ENCODE data around the gene CNR1.
"Not testable (repeated sequence)": the region's sequence is repeated elsewhere in the genome, so short reads cannot be mapped to it uniquely, and the experiment has no call there.

The CNR1 gene

GRCh38 chr6:88165844-88166492 lies at the start of gene CNR1:
TSS of gene CNR1 (minus strand) at chr6:88166347. CDS start at chr6:88145274, 21,073 bp downstream.
- peak; percentile 22 for DNase-seq

GRCh38 chr6:88211446-88211845 lies 45.3 kb upstream of the CNR1 start:
- DNase-seq = no peak

DNA sequence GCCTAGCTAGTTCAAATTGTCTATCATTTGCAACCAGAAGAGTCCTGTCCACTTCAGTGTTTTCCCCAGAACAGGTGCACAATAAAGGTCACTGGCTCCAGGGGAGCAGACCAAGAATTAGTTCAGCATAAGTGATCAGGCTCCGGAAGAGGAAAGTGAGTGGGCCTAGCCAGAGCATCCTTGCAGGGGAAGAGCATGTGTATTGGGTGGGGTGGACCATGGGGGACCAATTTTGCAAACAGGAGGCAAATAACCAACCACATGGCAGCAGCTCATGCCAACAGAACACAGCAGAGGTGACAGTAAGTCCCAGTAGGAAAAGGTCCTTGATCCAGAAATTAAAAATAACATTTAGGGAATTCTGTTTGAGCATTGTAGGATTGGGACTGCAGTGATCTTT lies 43.2 kb upstream of the CNR1 start:
- DNase-seq = no peak

- no peak for DNase-seq
These were observed 42.6 kb upstream of the CNR1 start for GRCh38 chr6:88208726-88209125.

GRCh38 chr6:88201734-88202133 lies 35.6 kb upstream of the CNR1 start:
- DNase-seq = not testable (repeated sequence)

- no peak for DNase-seq
These were observed 18.8 kb upstream of the CNR1 start for GRCh38 chr6:88184921-88185320.

DNA sequence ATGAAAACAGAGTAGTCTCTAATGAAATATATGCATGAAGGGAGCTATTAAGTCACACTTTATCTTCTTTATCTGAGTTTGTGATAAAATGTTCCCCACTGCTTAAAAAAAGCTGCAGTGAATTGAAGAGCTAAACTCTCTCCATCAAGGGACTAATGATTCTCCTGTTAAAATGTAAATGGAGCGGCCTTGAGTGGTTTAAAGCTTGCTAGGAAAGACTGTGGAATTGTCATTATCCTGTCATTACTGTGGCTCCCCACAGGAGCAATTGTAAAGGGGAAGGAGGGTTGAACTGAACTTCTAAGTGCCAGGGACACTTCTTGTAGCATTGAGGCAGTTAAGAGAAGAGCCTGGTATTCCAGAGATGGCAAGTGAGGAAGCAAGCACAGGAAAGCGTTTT lies 17.3 kb upstream of the CNR1 start:
- no peak for DNase-seq

GRCh38 chr6:88179692-88180091 lies 13.5 kb upstream of the CNR1 start:
- no peak for DNase-seq

- DNase-seq = no peak
These were observed 11.9 kb upstream of the CNR1 start for GRCh38 chr6:88177961-88178464.

GRCh38 chr6:88174906-88175305 lies 8.8 kb upstream of the CNR1 start:
- no peak for DNase-seq

- DNase-seq = no peak
These were observed 5.2 kb upstream of the CNR1 start for GRCh38 chr6:88171312-88171711.

- DNase-seq = no peak
These were observed 2.2 kb upstream of the CNR1 start for GRCh38 chr6:88168362-88168761.

DNA sequence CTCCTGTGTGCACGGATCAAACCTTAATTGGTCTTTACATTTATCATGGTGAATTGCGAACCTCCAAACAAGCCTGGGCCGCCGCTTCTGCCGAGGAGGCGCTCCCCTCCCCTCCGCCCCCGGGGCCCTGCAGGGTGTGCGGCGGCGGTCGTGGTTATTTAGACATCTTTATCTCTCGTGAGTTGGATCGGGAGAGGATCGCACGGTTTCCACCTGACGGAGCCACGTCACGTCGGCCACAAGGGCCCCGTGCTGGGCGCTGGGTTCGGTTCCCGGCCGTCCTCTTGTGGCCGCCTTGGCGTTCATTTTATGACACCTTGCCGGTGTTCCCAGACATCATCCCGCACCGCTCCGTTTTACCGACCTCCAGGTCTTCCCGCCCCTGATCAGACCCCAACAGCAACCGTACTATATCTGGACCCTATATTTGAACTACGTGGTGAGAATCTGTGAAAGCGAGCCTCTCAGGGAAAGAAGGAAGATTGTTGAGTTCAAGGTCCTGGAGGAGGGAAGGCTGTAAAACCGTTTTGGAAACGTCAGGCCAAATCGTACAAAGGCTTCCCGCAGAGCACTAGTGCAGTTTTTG lies 1.3 kb upstream of the CNR1 start:
- DNase-seq = no peak

- no peak for DNase-seq
These were observed 575 bp upstream of the CNR1 start for GRCh38 chr6:88166493-88167351.

GRCh38 chr6:88165087-88165843 lies 882 bp downstream of the CNR1 start:
- no peak for DNase-seq

DNA sequence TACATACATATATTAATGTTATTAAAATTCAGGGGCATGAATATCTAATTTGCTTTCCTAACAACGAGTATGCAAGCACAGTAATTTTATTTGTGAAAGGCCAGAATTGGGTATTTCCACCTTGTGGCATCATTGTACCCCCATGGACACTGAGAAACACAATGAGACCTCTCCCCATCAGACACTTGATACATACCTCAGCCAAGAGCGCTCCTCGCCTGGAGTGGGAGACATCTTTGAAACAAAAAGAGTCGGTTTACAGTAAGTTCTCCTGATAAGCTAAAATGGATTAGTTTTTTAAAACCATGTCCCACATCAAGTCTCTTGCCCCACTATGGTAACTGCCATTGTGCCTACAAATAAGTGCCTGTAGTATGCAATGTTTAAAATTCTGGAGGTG lies 2.1 kb downstream of the CNR1 start:
- DNase-seq = no peak

DNA sequence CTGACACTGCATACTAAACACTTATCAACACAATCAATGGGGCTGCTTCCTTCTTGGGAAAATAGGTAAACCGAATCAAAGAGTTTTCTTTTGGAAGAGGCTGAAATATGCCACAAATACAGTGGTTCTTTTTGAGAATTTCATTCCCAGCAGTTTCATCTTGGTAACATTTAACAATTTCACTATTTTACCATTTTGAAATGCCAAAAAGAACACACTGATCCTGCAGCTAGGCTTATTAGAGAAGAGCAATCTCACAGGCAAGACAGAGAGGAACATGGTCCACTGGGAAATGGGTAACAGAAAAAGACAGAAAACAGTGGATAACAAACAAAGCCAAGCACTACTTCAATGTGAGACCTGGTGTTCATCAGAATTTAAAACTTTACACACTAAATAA lies 2.5 kb downstream of the CNR1 start:
- no peak for DNase-seq

DNA sequence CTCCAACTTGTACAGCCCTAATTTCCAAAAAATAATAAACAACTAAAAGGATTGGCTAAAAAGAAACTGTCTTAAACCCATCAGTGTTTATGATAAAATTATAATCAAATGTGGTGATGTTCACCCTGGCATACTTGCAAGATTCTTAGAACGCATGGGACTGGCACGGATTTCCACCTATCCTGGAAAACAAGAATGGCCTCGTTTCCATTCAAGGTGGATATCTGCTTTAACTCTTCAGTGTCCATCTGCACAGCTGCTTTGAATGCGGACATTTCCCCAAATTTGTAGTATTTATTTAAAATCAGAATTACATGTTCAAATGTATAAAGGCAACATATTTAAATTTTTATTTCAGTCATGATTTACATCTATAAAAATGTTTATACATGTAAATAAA lies 4.2 kb downstream of the CNR1 start:
- no peak for DNase-seq

GRCh38 chr6:88157106-88157505 lies 9.0 kb downstream of the CNR1 start:
- DNase-seq = no peak

DNA sequence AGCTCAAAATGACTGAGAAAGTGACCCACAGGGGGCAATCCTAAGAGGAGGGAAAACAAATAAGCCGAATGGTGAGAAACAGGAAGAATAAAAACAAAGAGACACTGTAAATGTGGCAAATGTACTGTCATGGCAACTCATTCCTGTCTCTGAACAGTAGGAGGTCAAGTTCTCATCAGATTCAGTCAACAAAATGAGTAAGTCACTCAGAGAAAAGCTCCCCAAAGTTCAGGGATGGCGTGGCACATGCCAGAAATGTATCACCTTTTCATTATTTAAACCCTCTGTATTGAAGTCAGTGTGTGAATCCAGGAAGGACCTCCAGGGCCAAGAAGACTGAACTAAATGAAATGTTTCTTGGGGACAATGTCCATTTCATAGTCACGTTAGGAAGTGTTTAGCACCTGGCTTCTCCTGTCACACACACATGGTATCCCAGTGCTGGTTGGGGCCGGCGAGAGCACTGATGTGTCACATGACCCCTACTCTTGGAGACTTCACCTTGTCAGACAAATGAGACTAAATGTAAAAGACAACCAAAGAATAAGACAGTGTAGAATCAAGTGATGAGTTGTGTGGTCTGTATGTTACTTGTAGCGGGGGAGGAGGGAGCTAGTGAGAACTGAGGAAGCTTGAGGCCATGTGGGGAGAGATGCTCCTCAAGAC lies 20.7 kb downstream of the CNR1 start:
- DNase-seq = no peak

GRCh38 chr6:88144637-88145297 lies 21.4 kb downstream of the CNR1 start:
- DNase-seq = no peak

All from T1000 (cell line).